Ishikawa (cell line): ENCODE results near the gene HOXD4.

ENCODE experiments used
- EP300 ChIP-seq: IDR thresholded peaks from 2 replicates; pipeline ENCODE4 v1.6.1; 2012; ENCODE audit warnings: borderline replicate concordance
- MAX ChIP-seq: IDR thresholded peaks from 2 replicates; pipeline ENCODE4 v1.6.1; 2012
- TF ChIP-seq, protein P1 (sequence below): IDR thresholded peaks from 2 replicates; pipeline ENCODE4 v1.6.1; 2012; ENCODE audit warnings: low read depth, mild to moderate bottlenecking
- TF ChIP-seq, protein P2 (sequence below): IDR thresholded peaks from 2 replicates; pipeline ENCODE4 v1.6.1; 2012

- TF ChIP-seq, protein P1, sequence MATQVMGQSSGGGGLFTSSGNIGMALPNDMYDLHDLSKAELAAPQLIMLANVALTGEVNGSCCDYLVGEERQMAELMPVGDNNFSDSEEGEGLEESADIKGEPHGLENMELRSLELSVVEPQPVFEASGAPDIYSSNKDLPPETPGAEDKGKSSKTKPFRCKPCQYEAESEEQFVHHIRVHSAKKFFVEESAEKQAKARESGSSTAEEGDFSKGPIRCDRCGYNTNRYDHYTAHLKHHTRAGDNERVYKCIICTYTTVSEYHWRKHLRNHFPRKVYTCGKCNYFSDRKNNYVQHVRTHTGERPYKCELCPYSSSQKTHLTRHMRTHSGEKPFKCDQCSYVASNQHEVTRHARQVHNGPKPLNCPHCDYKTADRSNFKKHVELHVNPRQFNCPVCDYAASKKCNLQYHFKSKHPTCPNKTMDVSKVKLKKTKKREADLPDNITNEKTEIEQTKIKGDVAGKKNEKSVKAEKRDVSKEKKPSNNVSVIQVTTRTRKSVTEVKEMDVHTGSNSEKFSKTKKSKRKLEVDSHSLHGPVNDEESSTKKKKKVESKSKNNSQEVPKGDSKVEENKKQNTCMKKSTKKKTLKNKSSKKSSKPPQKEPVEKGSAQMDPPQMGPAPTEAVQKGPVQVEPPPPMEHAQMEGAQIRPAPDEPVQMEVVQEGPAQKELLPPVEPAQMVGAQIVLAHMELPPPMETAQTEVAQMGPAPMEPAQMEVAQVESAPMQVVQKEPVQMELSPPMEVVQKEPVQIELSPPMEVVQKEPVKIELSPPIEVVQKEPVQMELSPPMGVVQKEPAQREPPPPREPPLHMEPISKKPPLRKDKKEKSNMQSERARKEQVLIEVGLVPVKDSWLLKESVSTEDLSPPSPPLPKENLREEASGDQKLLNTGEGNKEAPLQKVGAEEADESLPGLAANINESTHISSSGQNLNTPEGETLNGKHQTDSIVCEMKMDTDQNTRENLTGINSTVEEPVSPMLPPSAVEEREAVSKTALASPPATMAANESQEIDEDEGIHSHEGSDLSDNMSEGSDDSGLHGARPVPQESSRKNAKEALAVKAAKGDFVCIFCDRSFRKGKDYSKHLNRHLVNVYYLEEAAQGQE = no peak
- TF ChIP-seq EP300 = no peak
- no peak for TF ChIP-seq MAX
- TF ChIP-seq, protein P2, sequence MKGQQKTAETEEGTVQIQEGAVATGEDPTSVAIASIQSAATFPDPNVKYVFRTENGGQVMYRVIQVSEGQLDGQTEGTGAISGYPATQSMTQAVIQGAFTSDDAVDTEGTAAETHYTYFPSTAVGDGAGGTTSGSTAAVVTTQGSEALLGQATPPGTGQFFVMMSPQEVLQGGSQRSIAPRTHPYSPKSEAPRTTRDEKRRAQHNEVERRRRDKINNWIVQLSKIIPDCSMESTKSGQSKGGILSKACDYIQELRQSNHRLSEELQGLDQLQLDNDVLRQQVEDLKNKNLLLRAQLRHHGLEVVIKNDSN = no peak
These were observed 6.0 kb upstream of the HOXD4 start for GRCh38 chr2:176145085-176145969.
